ENCODE results near the gene MID1.

The MID1 gene

GRCh38 chrX:10506781-10507180, 113.6 kb downstream of the MID1 start:
- Histone ChIP-seq H3K9ac (ENCODE audit: low read depth, low read length, poor library complexity, severe bottlenecking) (no peak overlapping the region), H3K79me2 (ENCODE audit: insufficient read depth, low read length) (no peaks in the 10 kb centered on the region), H2AFZ (ENCODE audit: low read length) (no peak overlapping the region), H3K4me3 (ENCODE audit: low read length, poor library complexity, severe bottlenecking) (no peak overlapping the region), H3F3A (ENCODE audit: low read depth) (no peaks in the 10 kb centered on the region), H3K9me2 (replicated peaks; ENCODE audit: low read depth, low read length) (no peaks in the 10 kb centered on the region), H3K36me3 (ENCODE audit: insufficient read depth, low read length) (no peaks in the 10 kb centered on the region), H4K20me1 (ENCODE audit: insufficient read depth, low read length, poor library complexity, severe bottlenecking) (no peaks in the 10 kb centered on the region), H3K9me3 (ENCODE audit: insufficient read depth, low read depth, low read length) (no peaks in the 10 kb centered on the region), H3K4me2 (ENCODE audit: low read depth, low read length, poor library complexity, severe bottlenecking) (no peak overlapping the region), H3K27me3 (ENCODE audit: insufficient read depth, low read length, poor library complexity, severe bottlenecking) (no peaks in the 10 kb centered on the region), H3K4me1 (ENCODE audit: insufficient read depth, low read length, poor library complexity, severe bottlenecking) (no peaks in the 10 kb centered on the region)
- TF ChIP-seq CTCF (conservative IDR thresholded peaks at IDR 0.05; ENCODE audit: low read length) (no peak), EZH2phosphoT487 (IDR thresholded peaks at IDR 0.05; ENCODE audit: borderline replicate concordance) (no peak)

GRCh38 chrX:10505726-10506125, 114.7 kb downstream of the MID1 start:
- H3K4me3 ChIP-seq (ENCODE audit: low read length, poor library complexity, severe bottlenecking) = no peak overlapping the region
- no peaks in the 10 kb centered on the region for H3F3A ChIP-seq (ENCODE audit: low read depth)
- no peaks in the 10 kb centered on the region for H3K4me1 ChIP-seq (ENCODE audit: insufficient read depth, low read length, poor library complexity, severe bottlenecking)
- H3K79me2 ChIP-seq (ENCODE audit: insufficient read depth, low read length) = no peaks in the 10 kb centered on the region
- no peak overlapping the region for H3K4me2 ChIP-seq (ENCODE audit: low read depth, low read length, poor library complexity, severe bottlenecking)
- no peaks in the 10 kb centered on the region for H3K9me2 ChIP-seq (replicated peaks; ENCODE audit: low read depth, low read length)
- H2AFZ ChIP-seq (ENCODE audit: low read length) = no peak overlapping the region
- no peaks in the 10 kb centered on the region for H3K27me3 ChIP-seq (ENCODE audit: insufficient read depth, low read length, poor library complexity, severe bottlenecking)
- no peaks in the 10 kb centered on the region for H4K20me1 ChIP-seq (ENCODE audit: insufficient read depth, low read length, poor library complexity, severe bottlenecking)
- no peak overlapping the region for H3K9ac ChIP-seq (ENCODE audit: low read depth, low read length, poor library complexity, severe bottlenecking)
- TF ChIP-seq EZH2phosphoT487 (IDR thresholded peaks at IDR 0.05; ENCODE audit: borderline replicate concordance) (no peak), CTCF (conservative IDR thresholded peaks at IDR 0.05; ENCODE audit: low read length) (no peak)
- no peaks in the 10 kb centered on the region for H3K9me3 ChIP-seq (ENCODE audit: insufficient read depth, low read depth, low read length)
- no peaks in the 10 kb centered on the region for H3K36me3 ChIP-seq (ENCODE audit: insufficient read depth, low read length)

- no peaks in the 10 kb centered on the region for H4K20me1 ChIP-seq (ENCODE audit: insufficient read depth, low read length, poor library complexity, severe bottlenecking)
- no peaks in the 10 kb centered on the region for H3K9me2 ChIP-seq (replicated peaks; ENCODE audit: low read depth, low read length)
- H2AFZ ChIP-seq (ENCODE audit: low read length) = no peak overlapping the region
Measured at GRCh38 chrX:10502961-10503360, 117.4 kb downstream of the MID1 start.

More at GRCh38 chrX:10502961-10503360, 117.4 kb downstream of the MID1 start:
- H3F3A ChIP-seq (ENCODE audit: low read depth) = no peaks in the 10 kb centered on the region
- H3K79me2 ChIP-seq (ENCODE audit: insufficient read depth, low read length) = no peaks in the 10 kb centered on the region
- H3K27me3 ChIP-seq (ENCODE audit: insufficient read depth, low read length, poor library complexity, severe bottlenecking) = no peaks in the 10 kb centered on the region
- H3K9me3 ChIP-seq (ENCODE audit: insufficient read depth, low read depth, low read length) = no peaks in the 10 kb centered on the region
- no peaks in the 10 kb centered on the region for H3K36me3 ChIP-seq (ENCODE audit: insufficient read depth, low read length)
- H3K4me3 ChIP-seq (ENCODE audit: low read length, poor library complexity, severe bottlenecking) = no peak overlapping the region
- no peak overlapping the region for H3K9ac ChIP-seq (ENCODE audit: low read depth, low read length, poor library complexity, severe bottlenecking)
- H3K4me1 ChIP-seq (ENCODE audit: insufficient read depth, low read length, poor library complexity, severe bottlenecking) = no peaks in the 10 kb centered on the region
- H3K4me2 ChIP-seq (ENCODE audit: low read depth, low read length, poor library complexity, severe bottlenecking) = no peak overlapping the region
- TF ChIP-seq CTCF (conservative IDR thresholded peaks at IDR 0.05; ENCODE audit: low read length) = no peak
- no peak for TF ChIP-seq EZH2phosphoT487 (IDR thresholded peaks at IDR 0.05; ENCODE audit: borderline replicate concordance)
